GM12878 (cell line): ENCODE measurements around the gene CRMP1. TPM values are rescaled to one million over a fixed set of nuclear protein-coding genes. Genes with fewer than 3 reads are reported as not detected.

ENCODE experiments used
- ATAC-seq: fragments of 200-7000 bp; cut with Tn5 transposase; 3 replicates; pipeline ENCODE4 v1.9.1; 2020; ENCODE audit warnings: mild to moderate bottlenecking, moderate library complexity
- BruUV-seq: library from RNA; stranded (reverse); fragments of 400-500 nt; replicated peaks from 2 replicates; lab custom pipeline; 2021; lab: Mats Ljungman, UMichigan
- CTCF ChIA-PET: fragments of 300-600 bp; sonication (Branson Sonifier 250); formaldehyde crosslinking; extraction: SDS; loops from one replicate; lab custom pipeline; 2021; ENCODE audit warnings: inconsistent platforms; lab: Yijun Ruan, JAX
- POLR2A ChIA-PET: fragments of 350-600 bp; formaldehyde crosslinking; extraction: SDS; loops from one replicate; lab custom pipeline; 2021; ENCODE audit warnings: inconsistent platforms; lab: Charles Lee
- RAD21 ChIA-PET: fragments of 300-600 bp; sonication (Branson Sonifier 250); formaldehyde crosslinking; loops from one replicate; lab custom pipeline; 2023; ENCODE audit warnings: antibody characterized with exemption; ENCODE audit not compliant: unreplicated experiment; lab: Charles Lee
- SMC1A ChIA-PET: fragments of 300-600 bp; sonication (Branson Sonifier 250); formaldehyde crosslinking; loops from one replicate; lab custom pipeline; 2023; ENCODE audit not compliant: unreplicated experiment, uncharacterized antibody; lab: Charles Lee
- DNase-seq: peaks from one replicate; pipeline ENCODE4 v3.0.0-alpha.2; 2011; ENCODE audit warnings: low read depth, low spot score
- FAIRE-seq: peaks from 3 replicates; lab custom pipeline; 2011; peaks lifted over from hg19 to GRCh38; lab: Jason Lieb, UNC
- H2AFZ ChIP-seq: 2 replicates; pipeline ENCODE4 v1.6.0; 2011; ENCODE audit warnings: low read depth, low read length, control low read depth; ENCODE audit not compliant: control insufficient read depth
- H3K27ac ChIP-seq: 2 replicates; pipeline ENCODE4 v1.5.1; 2011; ENCODE audit warnings: control low read depth; ENCODE audit not compliant: control insufficient read depth, insufficient read depth
- H3K27me3 ChIP-seq, 2 experiments: replicated peaks in 1 of 2; 2 replicates each; pipeline versions ENCODE4 v1.6.0 to v1.6.1; 2011; ENCODE audit warnings: low read length in 1 of 2; ENCODE audit not compliant: control insufficient read depth in 2 of 2, insufficient read depth in 2 of 2
- H3K36me3 ChIP-seq, 2 experiments: 2 replicates each; pipeline ENCODE4 v1.5.1; 2011; ENCODE audit warnings: low read length in 1 of 2; ENCODE audit not compliant: control insufficient read depth in 2 of 2, insufficient read depth in 2 of 2
- H3K4me1 ChIP-seq: 2 replicates; pipeline ENCODE4 v1.6.1; 2011; ENCODE audit warnings: mild to moderate bottlenecking, low read length, moderate library complexity, mixed read lengths; ENCODE audit not compliant: control insufficient read depth, insufficient read depth
- H3K4me2 ChIP-seq: 2 replicates; pipeline ENCODE4 v1.6.0; 2011; ENCODE audit warnings: control low read depth; ENCODE audit not compliant: control insufficient read depth, insufficient read depth
- H3K4me3 ChIP-seq: fragments of 200-600 bp; sonication (generic); 2 replicates; pipeline ENCODE4 v1.5.1; 2016
- H3K79me2 ChIP-seq: 2 replicates; pipeline ENCODE4 v1.6.0; 2011; ENCODE audit warnings: low read length; ENCODE audit not compliant: control insufficient read depth, insufficient read depth
- H3K9ac ChIP-seq: 2 replicates; pipeline ENCODE4 v1.8.0; 2011; ENCODE audit warnings: low read length, control low read depth, mixed read lengths; ENCODE audit not compliant: control insufficient read depth, insufficient read depth
- H3K9me3 ChIP-seq: replicated peaks from 3 replicates; pipeline ENCODE4 v1.5.1; 2011; ENCODE audit warnings: mild to moderate bottlenecking, low read length; ENCODE audit not compliant: control insufficient read depth, insufficient read depth
- H4K20me1 ChIP-seq: 2 replicates; pipeline ENCODE4 v1.6.0; 2011; ENCODE audit not compliant: control insufficient read depth, insufficient read depth
- EP300 ChIP-seq, 2 experiments: fragments of 150-350 bp in 1 of 2; IDR thresholded peaks; 2 replicates each; pipeline ENCODE4 v1.6.1; 2011 to 2012; ENCODE audit warnings: low read depth in 2 of 2, low read length in 2 of 2, borderline replicate concordance in 1 of 2, improper control_type of control experiment in 1 of 2, inconsistent platforms in 1 of 2; ENCODE audit not compliant: control insufficient read depth in 1 of 2
- GATAD2B ChIP-seq: fragments of 450-650 bp; conservative IDR thresholded peaks from 2 replicates; pipeline ENCODE4 v1.6.1; 2017; ENCODE audit warnings: low read depth, mild to moderate bottlenecking, moderate library complexity
- KAT2A ChIP-seq: conservative IDR thresholded peaks from 2 replicates; pipeline ENCODE4 v1.6.1; 2011; ENCODE audit warnings: low read depth, low read length; ENCODE audit not compliant: control insufficient read depth
- PAX5 ChIP-seq: IDR thresholded peaks from 2 replicates; pipeline ENCODE4 v1.6.1; 2011; ENCODE audit warnings: low read depth, low read length, borderline replicate concordance
- PML ChIP-seq: IDR thresholded peaks from 2 replicates; pipeline ENCODE4 v1.6.1; 2012; ENCODE audit warnings: low read length, inconsistent platforms
- STAT3 ChIP-seq: IDR thresholded peaks from 2 replicates; pipeline ENCODE4 v1.6.1; 2011; ENCODE audit warnings: low read depth, low read length, improper control_type of control experiment
- TARDBP ChIP-seq: IDR thresholded peaks from 2 replicates; pipeline ENCODE4 v1.6.1; 2016; ENCODE audit warnings: borderline replicate concordance
- WGBS: methylation state at CpG from one replicate; pipeline ENCODE4 v1.1.6; 2016; ENCODE audit warnings: low lambda C conversion rate; ENCODE audit not compliant: insufficient replicate concordance, insufficient coverage; ENCODE audit errors: missing lambda C conversion rate; 5-methylcytosine and 5-hydroxymethylcytosine counted together
- in situ Hi-C: fragments of 300-500 bp; cut with MboI; formaldehyde crosslinking; loops from 9 replicates; pipeline ENCODE4 v1.14.3; 2018; ENCODE audit warnings: mixed read lengths
- intact Hi-C: fragments of 100-400 bp; cut with micrococcal nuclease; formaldehyde crosslinking; loops from one replicate; pipeline ENCODE4 v1.14.2; 2022; ENCODE audit not compliant: unreplicated experiment
- polyA plus RNA-seq, 11 experiments: library from polyadenylated mRNA; depleted of rRNA in 4 of 11; unstranded in 6 of 11; stranded (reverse) in 5 of 11; fragments of >200 nt; fragmentation: Nextera tagmentation in 4 of 11; fragmentation: Illumina TruSeq in 1 of 11; extraction: Ambion mirVana in 4 of 11; extraction: Trizol in 1 of 11; gene quantifications; 1 replicate in 1 of 11; 2 replicates in 10 of 11; pipeline versions ENCODE4 v1.2.1 to v1.2.3, GENCODE V29; 2011 to 2016; ENCODE audit warnings: inconsistent platforms in 2 of 11, missing spikeins in 2 of 11, low read depth in 1 of 11
- total RNA-seq, 4 experiments: library from RNA; depleted of rRNA in 3 of 4; stranded (reverse); fragments of >200 nt in 3 of 4; fragmentation: Illumina TruSeq in 1 of 4; extraction: Trizol in 1 of 4; gene quantifications; 2 replicates each; pipeline versions ENCODE4 v1.2.1 to v1.2.3, GENCODE V29; 2013 to 2021
- TF ChIP-seq, protein P1 (sequence below): fragments of 450-650 bp; IDR thresholded peaks from 2 replicates; pipeline ENCODE4 v1.6.1; 2016; ENCODE audit warnings: mild to moderate bottlenecking, moderate library complexity, borderline replicate concordance
- TF ChIP-seq, protein P2 (sequence below): fragments of 150-350 bp; IDR thresholded peaks from 2 replicates; pipeline ENCODE4 v1.6.1; 2014; ENCODE audit warnings: mild to moderate bottlenecking, low read depth, low read length
- TF ChIP-seq, protein P3 (sequence below): fragments of 450-650 bp; IDR thresholded peaks from 2 replicates; pipeline ENCODE4 v1.6.1; 2017; ENCODE audit warnings: mild to moderate bottlenecking, low read depth, inconsistent platforms; ENCODE audit not compliant: poor library complexity, severe bottlenecking
- TF ChIP-seq, protein P4 (sequence below): fragments of 450-650 bp; IDR thresholded peaks from 2 replicates; pipeline ENCODE4 v1.6.1; 2014; ENCODE audit warnings: mild to moderate bottlenecking

The CRMP1 gene
- total and polyA plus RNA-seq, 10 of the 15 experiments (the other 5 are each of a cell fraction or from before 2014, with no cell fraction given), result 0.03 to 1.4 (median 0.12) TPM; not detected in 2

DNA sequence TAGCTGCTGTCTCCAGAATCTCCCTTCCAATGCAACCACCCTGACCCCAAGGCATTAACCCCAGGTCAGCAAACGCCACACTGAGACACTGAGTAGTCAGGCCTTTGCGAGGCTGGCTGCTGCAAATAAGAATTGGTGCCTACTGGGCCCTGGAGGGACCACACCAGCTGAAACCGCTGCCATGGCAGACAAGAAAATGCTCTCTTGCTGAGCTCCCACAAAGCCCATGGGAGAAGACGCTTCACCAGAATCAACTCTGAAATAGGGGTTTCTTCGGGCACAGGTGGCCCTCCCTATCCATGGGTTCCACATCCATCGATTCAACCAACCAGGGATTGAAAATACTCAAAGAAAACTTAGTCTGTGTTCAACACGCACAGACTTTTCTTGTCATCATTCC is 26.7 kb upstream of the CRMP1 start (continued):
- TF ChIP-seq, protein P1, sequence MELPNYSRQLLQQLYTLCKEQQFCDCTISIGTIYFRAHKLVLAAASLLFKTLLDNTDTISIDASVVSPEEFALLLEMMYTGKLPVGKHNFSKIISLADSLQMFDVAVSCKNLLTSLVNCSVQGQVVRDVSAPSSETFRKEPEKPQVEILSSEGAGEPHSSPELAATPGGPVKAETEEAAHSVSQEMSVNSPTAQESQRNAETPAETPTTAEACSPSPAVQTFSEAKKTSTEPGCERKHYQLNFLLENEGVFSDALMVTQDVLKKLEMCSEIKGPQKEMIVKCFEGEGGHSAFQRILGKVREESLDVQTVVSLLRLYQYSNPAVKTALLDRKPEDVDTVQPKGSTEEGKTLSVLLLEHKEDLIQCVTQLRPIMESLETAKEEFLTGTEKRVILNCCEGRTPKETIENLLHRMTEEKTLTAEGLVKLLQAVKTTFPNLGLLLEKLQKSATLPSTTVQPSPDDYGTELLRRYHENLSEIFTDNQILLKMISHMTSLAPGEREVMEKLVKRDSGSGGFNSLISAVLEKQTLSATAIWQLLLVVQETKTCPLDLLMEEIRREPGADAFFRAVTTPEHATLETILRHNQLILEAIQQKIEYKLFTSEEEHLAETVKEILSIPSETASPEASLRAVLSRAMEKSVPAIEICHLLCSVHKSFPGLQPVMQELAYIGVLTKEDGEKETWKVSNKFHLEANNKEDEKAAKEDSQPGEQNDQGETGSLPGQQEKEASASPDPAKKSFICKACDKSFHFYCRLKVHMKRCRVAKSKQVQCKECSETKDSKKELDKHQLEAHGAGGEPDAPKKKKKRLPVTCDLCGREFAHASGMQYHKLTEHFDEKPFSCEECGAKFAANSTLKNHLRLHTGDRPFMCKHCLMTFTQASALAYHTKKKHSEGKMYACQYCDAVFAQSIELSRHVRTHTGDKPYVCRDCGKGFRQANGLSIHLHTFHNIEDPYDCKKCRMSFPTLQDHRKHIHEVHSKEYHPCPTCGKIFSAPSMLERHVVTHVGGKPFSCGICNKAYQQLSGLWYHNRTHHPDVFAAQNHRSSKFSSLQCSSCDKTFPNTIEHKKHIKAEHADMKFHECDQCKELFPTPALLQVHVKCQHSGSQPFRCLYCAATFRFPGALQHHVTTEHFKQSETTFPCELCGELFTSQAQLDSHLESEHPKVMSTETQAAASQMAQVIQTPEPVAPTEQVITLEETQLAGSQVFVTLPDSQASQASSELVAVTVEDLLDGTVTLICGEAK, result no peak
- no peak for TF ChIP-seq GATAD2B
- TF ChIP-seq PML, result no peak
- TF ChIP-seq, protein P2, sequence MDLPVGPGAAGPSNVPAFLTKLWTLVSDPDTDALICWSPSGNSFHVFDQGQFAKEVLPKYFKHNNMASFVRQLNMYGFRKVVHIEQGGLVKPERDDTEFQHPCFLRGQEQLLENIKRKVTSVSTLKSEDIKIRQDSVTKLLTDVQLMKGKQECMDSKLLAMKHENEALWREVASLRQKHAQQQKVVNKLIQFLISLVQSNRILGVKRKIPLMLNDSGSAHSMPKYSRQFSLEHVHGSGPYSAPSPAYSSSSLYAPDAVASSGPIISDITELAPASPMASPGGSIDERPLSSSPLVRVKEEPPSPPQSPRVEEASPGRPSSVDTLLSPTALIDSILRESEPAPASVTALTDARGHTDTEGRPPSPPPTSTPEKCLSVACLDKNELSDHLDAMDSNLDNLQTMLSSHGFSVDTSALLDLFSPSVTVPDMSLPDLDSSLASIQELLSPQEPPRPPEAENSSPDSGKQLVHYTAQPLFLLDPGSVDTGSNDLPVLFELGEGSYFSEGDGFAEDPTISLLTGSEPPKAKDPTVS, result no peak

DNA sequence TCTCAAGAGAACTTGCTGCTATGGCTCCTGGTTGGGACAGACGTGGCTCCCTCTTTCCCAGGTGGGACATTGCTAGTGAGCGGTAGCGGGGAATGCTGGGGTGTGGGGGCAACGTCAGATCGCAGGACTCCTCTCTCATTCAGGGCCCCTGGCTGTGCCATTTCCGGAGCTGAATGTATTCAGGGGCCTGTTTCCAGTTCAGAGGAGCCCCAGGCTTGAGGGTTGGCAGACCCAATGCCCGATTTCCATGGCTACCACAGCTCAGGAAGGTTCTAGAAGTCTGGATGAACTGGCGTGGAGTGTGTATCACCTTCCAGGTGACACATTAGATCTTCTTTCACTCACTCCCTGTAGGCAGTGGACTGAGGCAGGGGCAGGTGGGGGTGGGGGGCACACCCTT is 26.2 kb upstream of the CRMP1 start:
- ChIA-PET RAD21 (no interaction called here), CTCF (no interaction called here), POLR2A (no interaction called here), SMC1A (no interaction called here)
- intact Hi-C loops, result no loop called here
- no peaks in the 10 kb centered on the region for H4K20me1 ChIP-seq
- H3K9me3 ChIP-seq, result no peaks in the 10 kb centered on the region; the same call in 2 of the 3 replicates
- no peaks in the 10 kb centered on the region for H3K36me3 ChIP-seq
- DNase-seq (no peak), ATAC-seq (no peak), FAIRE-seq (no peak)
- no peaks in the 10 kb centered on the region for H3K4me1 ChIP-seq
- BruUV-seq, result no TSS peak
- H3K9ac ChIP-seq, result no peak overlapping the region
- H3K27ac ChIP-seq, result no peak overlapping the region
- H3K4me2 ChIP-seq, result no peak overlapping the region
- no peak overlapping the region for H2AFZ ChIP-seq
- H3K4me3 ChIP-seq, result no peak overlapping the region
- H3K27me3 ChIP-seq, result no peaks in the 10 kb centered on the region
- WGBS, result 32% methylated on average over 8 of the region's 8 CpGs
- in situ Hi-C loops, result no loop called here
- H3K79me2 ChIP-seq, result no peaks in the 10 kb centered on the region
- no peak for TF ChIP-seq STAT3
- TF ChIP-seq TARDBP, result no peak
- no peak for TF ChIP-seq KAT2A
- TF ChIP-seq, protein P3, sequence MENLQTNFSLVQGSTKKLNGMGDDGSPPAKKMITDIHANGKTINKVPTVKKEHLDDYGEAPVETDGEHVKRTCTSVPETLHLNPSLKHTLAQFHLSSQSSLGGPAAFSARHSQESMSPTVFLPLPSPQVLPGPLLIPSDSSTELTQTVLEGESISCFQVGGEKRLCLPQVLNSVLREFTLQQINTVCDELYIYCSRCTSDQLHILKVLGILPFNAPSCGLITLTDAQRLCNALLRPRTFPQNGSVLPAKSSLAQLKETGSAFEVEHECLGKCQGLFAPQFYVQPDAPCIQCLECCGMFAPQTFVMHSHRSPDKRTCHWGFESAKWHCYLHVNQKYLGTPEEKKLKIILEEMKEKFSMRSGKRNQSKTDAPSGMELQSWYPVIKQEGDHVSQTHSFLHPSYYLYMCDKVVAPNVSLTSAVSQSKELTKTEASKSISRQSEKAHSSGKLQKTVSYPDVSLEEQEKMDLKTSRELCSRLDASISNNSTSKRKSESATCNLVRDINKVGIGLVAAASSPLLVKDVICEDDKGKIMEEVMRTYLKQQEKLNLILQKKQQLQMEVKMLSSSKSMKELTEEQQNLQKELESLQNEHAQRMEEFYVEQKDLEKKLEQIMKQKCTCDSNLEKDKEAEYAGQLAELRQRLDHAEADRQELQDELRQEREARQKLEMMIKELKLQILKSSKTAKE, result no peak
- TF ChIP-seq, protein P4, sequence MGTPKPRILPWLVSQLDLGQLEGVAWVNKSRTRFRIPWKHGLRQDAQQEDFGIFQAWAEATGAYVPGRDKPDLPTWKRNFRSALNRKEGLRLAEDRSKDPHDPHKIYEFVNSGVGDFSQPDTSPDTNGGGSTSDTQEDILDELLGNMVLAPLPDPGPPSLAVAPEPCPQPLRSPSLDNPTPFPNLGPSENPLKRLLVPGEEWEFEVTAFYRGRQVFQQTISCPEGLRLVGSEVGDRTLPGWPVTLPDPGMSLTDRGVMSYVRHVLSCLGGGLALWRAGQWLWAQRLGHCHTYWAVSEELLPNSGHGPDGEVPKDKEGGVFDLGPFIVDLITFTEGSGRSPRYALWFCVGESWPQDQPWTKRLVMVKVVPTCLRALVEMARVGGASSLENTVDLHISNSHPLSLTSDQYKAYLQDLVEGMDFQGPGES, result no peak
- TF ChIP-seq EP300 (IDR thresholded peaks at IDR 0.05; ENCODE audit: borderline replicate concordance in 1 of 2, control insufficient read depth in 1 of 2, low read depth in 2 of 2, low read length in 2 of 2), result no peak
- TF ChIP-seq PAX5, result no peak
